SW480 (cell line): ENCODE data around the gene UQCRHL.
"Not testable (repeated sequence)": the region's sequence is repeated elsewhere in the genome, so short reads cannot be mapped to it uniquely, and the experiment has no call there.

Experiments used
- DNase-seq: peaks from one replicate; pipeline ENCODE4 v3.0.0-alpha.2; 2016; ENCODE audit warnings: low spot score

The UQCRHL gene

GRCh38 chr1:15807549-15807948 is at the start of gene UQCRHL:
TSS of gene UQCRHL (minus strand) at chr1:15807649. CDS start at chr1:15807649, 0 bp downstream.
- not testable (repeated sequence) for DNase-seq

GRCh38 chr1:15856888-15857287 is 49.4 kb upstream of the UQCRHL start:
- no peak for DNase-seq

- DNase-seq: no peak
Observed at GRCh38 chr1:15852828-15853302, 45.4 kb upstream of the UQCRHL start.

- DNase-seq: no peak
Observed at GRCh38 chr1:15852036-15852827, 44.8 kb upstream of the UQCRHL start.

GRCh38 chr1:15851210-15852035 is 44.0 kb upstream of the UQCRHL start:
- no peak for DNase-seq

- DNase-seq: no peak
Observed at GRCh38 chr1:15850471-15851001, 43.1 kb upstream of the UQCRHL start.

GRCh38 chr1:15849775-15850324 is 42.4 kb upstream of the UQCRHL start:
- DNase-seq: peak; percentile 75

- DNase-seq: peak; percentile 94
Observed at GRCh38 chr1:15848929-15849774, 41.7 kb upstream of the UQCRHL start.

- peak; percentile 39 for DNase-seq
Observed at GRCh38 chr1:15848143-15848928, 40.9 kb upstream of the UQCRHL start.

- DNase-seq: no peak
Observed at GRCh38 chr1:15847893-15848142, 40.4 kb upstream of the UQCRHL start.

- DNase-seq: peak; percentile 95
Observed at GRCh38 chr1:15847100-15847892, 39.8 kb upstream of the UQCRHL start, which contains the start of gene SPEN. TSS of gene SPEN (plus strand) at chr1:15847707. CDS start at chr1:15848068, 361 bp downstream.

GRCh38 chr1:15846056-15846455 is 38.6 kb upstream of the UQCRHL start:
- not testable (repeated sequence) for DNase-seq

GRCh38 chr1:15843826-15844572 is 36.5 kb upstream of the UQCRHL start:
- no peak for DNase-seq

GRCh38 chr1:15838721-15839120 is 31.3 kb upstream of the UQCRHL start:
- no peak for DNase-seq

GRCh38 chr1:15837931-15838330 is 30.5 kb upstream of the UQCRHL start:
- no peak for DNase-seq

GRCh38 chr1:15836772-15837669 is 29.6 kb upstream of the UQCRHL start:
- peak; percentile 74 for DNase-seq

- DNase-seq: not testable (repeated sequence)
Observed at GRCh38 chr1:15836511-15836771, 29.0 kb upstream of the UQCRHL start.

- peak; percentile 99 for DNase-seq
Observed at GRCh38 chr1:15835741-15836510, 28.5 kb upstream of the UQCRHL start.
